GM12892 (cell line): ENCODE data around the gene MED29.

Source experiments
- POLR2A ChIP-seq: IDR thresholded peaks from 2 replicates; pipeline ENCODE4 v1.6.1; 2011; ENCODE audit warnings: low read depth, low read length, control low read depth
- POLR2AphosphoS5 ChIP-seq: IDR thresholded peaks from 2 replicates; pipeline ENCODE4 v1.6.1; 2011; ENCODE audit warnings: low read depth, low read length, control low read depth

DNA sequence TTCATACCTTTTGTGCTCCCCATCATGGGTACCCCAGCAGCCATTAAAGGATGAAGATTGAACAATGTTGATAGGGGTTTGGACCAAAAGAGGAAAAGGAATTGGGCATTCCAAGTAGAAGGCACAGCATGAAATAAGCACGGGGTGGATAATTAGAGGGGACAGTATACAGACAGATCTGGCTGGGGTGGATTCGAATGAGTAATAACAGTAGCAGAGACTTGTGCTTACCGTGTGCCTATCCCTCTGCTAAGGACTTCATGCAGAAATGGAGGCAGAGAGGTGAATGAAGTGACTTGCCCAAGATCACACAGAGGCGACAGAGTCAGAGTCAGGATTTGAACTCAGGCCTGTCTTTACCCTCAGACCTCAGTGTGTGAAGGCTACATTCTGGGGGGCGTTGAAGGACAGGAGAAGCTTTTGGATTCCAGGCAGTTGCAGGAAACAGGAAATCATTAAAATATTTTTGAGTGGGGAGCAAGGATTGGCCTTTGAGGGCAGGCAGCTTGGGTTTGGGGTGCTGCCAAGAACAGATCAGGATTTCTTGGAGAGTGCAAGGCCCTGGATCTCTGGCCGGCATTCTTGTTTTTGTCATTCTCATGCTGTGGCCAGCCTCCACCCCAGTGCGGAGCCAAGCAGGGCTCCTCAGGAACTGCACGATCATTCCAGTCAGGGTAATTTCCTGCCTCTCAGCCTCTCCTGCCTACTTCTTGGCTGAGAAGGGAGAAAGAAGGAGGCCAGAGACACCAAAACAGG is 19.0 kb upstream of the MED29 start:
- TF ChIP-seq POLR2A (no peak), POLR2AphosphoS5 (no peak)
